Measurements from ENCODE around the gene MYO3B.
A peak's percentile ranks its signal among the peaks of the same experiment; 100 is the strongest.
"Not testable (repeated sequence)": the region's sequence is repeated elsewhere in the genome, so short reads cannot be mapped to it uniquely, and the experiment has no call there.

MYO3B gene

DNA sequence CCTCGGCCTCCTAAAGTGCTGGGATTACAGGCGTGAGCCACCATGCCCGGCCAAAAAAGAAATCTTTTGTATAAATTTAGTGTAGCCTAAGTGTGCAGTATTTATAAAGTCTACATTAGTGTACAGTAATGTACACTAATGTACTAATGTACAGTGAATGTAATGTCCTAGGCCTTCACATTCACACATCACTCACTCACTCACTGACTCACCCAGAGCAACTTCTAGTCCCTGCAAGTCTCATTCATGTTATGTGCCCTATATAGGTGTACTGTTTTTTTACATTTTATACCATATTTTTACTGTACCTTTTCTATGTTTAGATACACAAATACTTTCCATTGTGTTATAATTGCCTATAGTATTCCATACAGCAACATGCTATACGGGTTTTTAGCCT lies 254.9 kb downstream of the MYO3B start:
- no peak for DNase-seq (ENCODE audit: low spot score)

DNA sequence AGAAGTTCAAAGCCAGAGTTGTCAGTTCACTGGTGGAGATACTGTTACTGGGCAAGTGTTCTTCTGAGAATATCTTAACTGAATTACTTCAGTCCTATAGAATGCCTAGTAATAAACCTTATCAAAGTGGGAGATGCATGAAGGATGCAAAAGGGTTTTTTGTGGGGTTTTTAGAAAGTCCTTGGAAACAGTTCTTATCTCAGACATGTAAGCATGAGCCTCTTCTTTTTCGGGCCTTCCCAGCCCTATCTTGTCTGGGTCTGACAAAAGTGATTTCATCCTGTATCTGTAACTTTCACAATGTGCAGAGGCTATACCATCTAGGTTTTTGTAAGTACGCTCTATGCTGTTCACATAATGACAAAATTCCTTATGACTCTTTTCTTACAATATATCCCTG lies 255.5 kb downstream of the MYO3B start:
- DNase-seq (ENCODE audit: low spot score), result no peak

DNA sequence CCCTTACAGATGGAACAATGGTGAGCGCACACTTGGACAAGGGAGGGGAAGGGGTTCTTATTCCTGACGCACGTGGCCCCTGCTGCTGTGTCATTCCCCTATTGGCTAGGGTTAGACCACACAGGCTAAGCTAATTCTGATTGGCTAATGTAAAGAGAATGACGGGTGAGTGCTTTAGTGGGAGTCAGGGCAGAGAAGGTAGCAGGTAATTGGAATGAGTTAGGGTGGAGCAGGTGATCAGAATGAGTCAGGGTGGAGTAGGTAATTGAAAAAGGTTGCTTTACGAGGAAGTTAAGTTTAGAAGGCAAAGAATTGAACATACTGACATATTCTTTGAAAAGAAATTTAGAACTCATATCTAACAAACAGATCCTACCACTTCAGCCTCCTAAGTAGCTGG lies 256.4 kb downstream of the MYO3B start:
- DNase-seq (ENCODE audit: low spot score), result not testable (repeated sequence)

DNA sequence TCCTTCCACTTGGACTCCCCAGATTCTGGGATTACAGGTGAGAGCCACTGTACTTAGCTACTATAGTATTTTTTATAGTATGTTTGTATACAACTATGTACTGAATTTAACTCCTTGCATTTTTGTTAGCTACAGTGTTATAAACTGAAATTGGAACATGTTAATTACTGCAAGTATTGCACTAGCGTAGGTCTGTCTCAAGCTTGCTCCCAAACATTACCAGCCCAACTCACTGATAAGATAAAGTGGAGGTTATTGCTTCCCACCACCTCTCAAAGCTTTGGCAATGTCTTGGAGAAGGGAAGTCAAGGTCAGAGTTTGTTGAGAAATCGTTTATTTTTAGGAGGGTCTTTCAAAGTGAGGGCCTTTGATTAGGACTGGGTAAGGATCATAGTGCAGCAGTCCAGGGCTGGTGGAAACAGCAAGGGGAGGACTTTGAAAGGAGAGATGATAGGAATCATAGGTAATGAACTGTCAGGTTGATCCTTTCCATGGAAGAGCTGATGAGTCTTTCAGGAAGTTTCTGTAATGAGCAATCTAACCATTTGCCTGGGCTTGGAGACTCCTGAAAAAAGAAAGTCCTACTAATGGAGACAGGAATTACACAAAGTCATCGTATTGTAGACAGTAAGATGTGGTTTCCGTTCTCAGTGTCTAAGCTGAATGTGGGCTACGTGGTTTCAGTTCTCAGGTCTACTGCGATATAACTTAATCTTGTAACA lies 257.1 kb downstream of the MYO3B start:
- DNase-seq (ENCODE audit: low spot score), result no peak

DNA sequence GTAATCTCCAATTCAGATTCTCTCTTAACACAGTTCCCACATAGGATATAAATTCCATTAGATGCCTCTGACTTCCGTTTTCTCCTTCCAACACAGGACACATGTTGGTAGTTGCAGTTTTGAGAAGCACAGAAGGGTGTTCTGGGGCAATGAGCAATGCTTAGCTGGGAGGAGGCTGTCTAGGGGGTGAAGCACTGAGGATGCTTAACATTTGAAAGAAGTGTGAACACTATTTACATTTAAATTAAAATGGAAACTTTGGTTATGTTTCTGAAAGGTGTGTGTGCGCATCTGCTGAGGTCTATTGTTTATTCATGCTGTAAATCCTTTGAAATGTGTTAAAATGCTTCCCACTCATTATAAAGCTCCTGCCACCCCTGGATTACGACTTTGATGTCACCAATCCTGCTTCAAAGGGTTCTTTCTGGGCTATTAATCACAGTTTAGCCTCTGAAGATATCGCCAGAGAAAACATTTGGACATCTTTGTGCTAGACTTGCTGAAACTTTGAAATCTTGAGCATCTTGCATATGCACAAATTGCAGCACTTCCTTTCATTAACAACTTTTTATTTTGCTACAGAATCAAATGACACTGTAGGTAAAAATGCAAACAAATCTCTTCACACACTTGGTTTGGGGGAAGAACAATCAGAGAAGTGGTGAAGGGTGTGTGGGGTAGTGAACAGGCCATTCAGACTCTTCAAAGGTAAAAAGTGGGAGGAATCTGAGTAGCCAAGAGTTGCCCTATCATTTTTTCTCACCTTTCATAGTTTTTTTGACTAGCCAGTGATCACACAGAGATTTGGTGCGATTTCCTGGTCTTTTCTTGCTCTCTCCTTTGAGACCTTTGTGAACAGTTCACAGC lies 258.4 kb downstream of the MYO3B start:
- peak; percentile 23 for DNase-seq (ENCODE audit: low spot score)

DNA sequence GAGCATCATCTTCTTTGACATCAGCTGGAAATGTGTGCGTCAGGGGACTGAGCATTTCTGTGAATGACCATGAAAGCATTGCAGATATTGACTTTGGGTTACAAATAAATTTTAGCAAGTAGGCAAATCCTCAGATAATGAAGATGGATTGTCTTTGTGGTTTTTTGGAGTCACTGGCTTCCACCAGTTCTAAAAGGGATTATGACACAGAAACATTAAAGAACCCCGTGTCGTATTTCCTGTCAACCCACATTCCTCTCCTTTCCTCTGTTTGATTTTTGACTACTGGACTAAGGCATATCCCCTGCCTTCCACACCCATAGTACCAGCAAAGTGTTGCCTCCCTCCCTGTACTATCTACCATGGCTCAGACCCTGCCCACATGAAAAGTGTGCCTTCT lies 268.1 kb downstream of the MYO3B start:
- DNase-seq (ENCODE audit: low spot score), result no peak

DNA sequence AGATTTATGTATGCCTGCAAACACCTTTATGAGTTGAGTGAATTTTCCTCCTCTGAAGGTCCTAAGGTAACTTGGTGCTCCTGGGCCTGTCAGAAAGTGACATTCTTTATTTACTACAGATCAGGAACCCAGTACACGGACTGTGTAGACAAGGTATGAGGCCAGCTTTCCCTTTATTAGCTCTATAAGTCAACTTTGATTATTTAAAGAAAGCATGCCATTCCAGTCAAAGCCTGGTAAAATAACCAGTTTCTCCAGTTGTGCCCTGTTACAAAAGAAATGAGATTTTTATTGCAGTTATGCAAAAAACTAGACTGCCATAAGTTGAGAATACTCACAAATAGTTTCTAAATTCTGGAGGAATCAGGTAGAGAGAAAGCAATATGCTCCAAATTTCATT lies 271.1 kb downstream of the MYO3B start:
- DNase-seq (ENCODE audit: low spot score), result no peak

DNA sequence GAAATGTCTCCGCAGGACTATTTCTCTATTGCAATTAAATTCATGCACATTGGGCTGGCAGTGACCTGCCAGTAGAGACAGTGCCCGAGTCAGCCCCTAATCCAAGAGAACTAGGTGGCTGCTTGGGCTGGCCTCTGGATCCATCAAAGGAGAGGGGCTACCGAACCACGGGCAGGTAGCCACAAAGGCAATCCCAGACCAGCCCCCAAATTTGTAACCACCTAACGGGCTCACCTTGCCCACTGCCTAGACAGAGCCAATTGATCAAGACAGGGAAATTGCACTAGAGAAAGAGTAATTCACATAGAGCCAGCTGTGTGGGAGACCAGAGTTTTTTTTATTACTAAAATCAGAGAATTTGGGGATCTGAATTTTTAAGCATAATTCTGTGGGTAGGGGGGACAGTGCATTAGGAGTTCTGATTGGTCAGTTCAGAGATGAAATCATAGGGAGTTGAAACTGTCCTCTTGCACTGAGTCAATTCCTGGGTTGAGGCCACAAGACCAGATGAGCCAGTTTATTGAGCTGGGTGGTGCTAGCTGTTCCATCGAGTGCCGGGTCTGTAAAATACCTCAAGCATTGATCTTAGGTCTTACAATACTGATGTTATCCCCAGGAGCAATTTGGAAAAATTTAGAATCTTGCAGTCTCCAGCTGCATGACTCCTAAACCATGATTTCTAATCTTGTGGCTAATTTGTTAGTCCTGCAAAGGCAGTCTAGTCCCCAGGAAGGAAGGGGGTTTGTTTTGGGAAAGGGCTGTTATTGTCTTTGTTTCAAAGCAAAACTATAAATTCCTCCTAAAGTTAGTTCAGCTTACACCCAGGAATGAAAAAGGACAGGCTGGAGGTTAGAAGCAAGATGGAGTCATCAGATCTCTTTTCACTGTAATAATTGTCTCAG lies 276.8 kb downstream of the MYO3B start:
- no peak for DNase-seq (ENCODE audit: low spot score)

DNA sequence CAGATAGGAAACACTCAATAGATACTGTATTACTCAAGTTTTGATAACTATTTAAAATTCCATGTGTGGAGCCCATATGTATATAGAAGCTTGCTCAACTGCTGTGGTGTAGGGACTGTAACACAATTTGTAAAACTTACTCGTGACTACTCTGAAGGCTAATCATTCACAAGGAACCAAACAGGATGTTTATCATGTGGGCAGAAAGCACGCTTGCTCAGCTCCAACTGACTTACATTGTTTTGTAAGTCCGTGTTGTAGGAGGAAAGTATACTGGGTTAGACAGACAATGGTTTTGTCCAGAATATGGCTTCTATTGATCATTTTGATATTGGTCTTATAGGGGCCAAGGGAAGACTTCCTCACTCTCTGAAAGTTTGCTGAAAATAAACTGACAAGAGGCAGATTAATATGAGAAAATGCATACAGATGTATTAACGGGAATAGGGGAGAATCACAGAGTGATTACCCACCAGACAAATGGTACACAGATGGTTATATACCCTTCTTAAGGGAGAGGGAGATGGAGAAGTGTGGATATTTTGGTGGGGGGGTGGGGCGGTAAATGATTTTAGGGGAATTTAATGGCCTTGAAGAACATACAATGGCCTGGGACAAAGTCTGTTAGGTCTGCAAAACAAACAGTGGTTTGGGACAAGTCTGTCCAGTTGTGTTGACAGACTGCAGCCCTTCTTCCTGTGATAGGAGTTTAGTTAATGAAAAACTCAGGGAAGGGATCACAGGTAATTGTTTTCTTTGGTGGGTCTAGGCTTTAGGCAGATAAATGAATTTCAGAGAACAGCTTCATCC lies 277.9 kb downstream of the MYO3B start:
- DNase-seq (ENCODE audit: low spot score), result no peak

DNA sequence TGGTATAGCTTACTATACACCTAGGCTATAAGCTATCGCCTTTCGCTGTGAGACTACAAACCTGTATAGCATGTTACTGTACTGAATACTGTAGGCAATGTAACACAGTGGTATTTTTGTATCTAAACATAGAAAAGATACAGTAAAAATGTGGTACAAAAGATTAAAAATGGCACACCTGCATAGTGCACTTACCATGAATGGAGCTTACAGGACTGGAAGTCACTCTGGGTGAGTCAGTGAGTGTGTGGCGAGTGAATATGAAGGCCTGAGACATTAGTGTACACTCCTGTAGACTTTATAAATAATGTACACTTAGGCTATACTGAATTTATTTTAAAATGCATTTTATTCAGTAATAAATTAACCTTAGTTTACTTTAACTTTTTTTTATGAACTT lies 279.0 kb downstream of the MYO3B start:
- no peak for DNase-seq (ENCODE audit: low spot score)

DNA sequence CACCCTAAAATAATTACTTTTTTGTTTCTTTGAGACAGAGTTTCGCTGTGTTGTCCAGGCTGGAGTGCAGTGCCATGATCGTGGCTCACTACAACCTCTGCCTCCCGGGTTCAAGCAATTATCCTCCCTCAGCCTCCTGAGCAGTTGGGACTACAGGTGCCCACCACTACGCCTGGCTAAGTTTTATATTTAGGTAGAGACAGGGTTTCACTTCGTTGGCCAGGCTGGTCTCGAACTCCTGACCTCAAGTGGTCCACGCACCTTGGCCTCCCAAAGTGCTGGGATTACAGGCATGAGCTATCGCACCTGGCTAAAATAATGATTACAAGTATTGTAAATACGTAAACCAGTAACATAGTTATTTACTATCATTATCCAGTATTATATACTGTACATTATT lies 279.8 kb downstream of the MYO3B start:
- DNase-seq (ENCODE audit: low spot score), result no peak

DNA sequence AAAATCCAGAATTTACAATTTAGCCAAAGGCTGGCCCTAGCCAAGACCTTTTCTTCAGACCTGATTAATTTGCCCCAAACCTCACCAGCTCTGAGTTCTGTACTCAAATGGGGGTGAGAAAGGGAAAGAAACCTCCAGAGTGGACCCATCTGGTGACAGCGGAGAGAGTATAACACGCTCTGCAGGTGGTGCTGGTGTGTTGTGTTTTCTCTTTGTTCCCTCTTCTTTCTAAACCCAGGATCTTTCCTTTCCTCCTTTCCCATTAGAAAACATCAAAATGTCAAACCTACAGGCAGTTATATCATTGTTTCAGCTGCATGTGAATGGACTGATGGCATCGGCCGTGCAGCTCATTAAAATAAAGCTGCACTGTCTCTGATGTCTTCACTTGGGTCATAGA lies 283.9 kb downstream of the MYO3B start:
- no peak for DNase-seq (ENCODE audit: low spot score)

DNA sequence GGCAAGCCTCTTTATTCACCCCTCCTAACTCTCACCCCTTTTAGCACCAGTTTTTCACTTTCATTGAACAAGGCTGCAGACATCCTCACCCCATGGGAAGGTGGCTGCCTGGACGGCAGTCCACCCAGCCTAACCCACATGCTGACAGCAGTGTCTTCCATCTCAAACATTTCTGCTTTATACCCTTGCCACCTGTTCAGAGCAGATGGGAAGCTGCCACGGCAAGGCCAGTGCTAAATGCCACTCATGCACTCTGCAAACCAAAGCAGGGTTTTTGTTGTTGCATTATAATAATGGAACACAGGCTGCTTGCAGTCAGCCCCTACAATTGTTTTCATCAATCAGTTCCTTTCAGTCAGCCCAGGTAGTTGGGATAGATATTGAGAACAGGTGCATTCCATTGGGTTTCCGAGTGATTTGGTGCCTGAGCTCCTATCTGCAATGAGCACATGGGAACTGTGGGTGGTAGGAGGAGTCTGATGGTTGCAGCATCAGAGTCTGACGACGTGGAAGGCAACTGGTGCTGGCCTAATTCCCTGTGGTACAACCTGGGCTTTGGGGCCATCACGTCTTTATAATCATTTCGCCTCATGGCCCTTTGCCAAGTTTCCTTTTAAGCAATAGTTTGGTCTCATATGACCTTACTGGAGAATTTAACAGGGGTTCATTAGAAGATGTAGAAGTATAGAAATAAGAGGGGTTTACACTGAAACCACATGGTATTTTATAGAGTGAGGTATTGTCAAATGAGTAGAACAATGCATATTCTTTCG lies 284.7 kb downstream of the MYO3B start:
- no peak for DNase-seq (ENCODE audit: low spot score)

DNA sequence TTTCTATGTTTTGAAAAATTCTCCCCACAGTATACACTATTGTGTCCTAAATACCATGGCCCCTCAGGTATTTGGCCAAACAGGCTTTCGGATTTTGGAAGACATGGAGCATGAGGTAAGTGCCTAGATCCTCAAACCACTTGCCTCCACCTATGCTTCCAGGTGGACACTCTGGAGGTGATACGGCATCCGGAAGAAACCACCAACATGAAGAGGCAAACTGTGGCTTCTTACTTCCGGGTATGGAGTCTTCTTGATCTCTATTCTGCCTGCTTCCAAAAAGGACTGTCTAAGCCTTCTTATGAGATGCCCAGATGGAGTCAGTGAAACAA lies 285.2 kb downstream of the MYO3B start:
- no peak for DNase-seq (ENCODE audit: low spot score)

DNA sequence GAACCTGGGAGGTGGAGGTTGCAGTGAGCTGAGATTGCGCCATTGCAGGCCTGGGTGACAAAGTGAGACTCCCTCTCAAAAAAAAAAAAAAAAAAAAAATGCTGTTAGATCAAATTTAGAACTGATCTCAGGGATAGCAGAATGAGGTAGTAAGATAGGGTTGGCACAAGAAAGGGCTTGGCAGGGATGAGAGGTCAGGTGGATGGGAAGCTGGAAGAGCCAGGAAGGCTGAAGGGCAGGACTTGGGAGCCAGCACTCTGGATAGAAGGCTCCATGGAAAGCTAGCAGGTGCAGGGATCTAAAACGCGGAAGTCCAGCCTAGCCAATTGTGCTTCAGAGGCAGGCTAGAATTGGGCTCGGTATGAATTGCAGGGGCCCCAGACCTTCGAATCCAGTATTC lies 286.3 kb downstream of the MYO3B start:
- no peak for DNase-seq (ENCODE audit: low spot score)

DNA sequence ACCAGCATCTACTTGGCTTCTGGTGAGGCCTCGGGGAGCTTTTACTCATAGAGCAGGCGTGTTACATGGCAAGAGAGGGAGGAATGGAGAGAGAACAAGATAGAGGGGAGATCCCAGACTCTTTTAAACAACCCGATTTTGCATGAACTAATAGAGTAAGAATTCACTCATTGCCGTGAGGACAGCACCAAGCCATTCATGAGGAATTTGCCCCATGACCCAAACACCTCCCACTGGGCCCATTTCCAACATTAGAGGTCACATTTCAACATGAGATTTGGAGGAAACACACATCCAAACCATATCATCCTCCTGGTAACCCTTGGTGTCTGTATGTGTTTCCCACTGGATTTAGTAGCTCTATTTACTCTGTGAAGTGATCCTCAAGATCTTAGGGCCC lies 287.3 kb downstream of the MYO3B start:
- DNase-seq (ENCODE audit: low spot score), result no peak

DNA sequence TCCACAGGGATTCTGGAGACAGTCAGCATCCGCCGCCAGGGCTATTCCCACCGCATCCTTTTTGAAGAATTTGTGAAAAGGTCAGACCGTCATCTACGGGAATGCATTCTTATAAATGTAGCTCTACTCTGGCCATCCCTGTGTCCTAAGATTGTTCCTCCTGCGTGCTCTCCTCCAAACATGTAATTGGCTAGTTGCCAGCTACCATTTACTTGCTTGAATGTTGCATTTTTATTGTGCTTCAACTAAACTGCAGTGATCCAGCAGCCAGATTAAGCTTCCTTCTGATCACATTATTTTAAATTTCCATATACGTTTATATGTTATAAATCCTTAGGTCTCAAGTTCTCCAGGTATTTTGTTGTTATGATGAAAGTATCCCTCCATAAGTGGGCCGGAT lies 288.7 kb downstream of the MYO3B start:
- DNase-seq (ENCODE audit: low spot score), result no peak

DNA sequence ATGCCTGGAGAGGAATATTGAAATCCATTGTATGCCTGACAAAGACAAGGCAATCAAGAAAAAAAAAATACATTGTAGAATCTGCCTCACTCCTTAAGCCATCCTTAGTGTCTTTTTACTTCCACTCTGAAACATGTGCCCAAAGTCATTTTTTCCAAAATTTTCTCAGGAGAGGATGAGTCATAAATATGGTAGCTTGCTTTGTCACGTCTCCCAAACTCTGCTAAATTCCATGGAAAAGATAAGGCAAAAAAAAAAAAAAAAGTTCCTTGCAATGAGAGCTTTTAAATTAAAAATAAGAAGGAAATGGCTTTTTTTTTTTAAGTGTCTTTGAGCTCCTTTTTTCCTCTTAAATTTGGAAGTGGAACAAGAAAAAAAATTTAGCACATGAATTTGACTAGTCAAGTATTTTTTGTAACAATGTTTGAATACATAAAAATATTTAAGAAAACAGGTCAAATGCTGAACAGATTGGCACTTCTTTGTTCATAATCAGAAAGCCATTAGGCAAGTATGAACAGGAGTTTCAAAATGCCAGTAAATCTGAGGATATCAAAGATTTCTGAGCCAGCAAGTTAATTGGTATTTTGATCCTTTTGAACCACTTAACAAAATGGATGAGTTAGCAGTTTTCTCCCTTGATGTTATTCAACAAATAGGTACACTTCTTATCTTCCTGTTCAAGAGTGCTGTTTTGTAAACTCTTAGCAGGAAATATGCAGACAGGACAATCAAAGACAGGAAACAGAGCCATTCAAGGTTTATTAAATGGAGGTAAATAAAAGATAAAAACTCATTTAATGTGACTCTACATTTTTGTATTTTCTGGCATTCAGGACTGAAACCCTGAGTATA lies 289.8 kb downstream of the MYO3B start:
- no peak for DNase-seq (ENCODE audit: low spot score)

DNA sequence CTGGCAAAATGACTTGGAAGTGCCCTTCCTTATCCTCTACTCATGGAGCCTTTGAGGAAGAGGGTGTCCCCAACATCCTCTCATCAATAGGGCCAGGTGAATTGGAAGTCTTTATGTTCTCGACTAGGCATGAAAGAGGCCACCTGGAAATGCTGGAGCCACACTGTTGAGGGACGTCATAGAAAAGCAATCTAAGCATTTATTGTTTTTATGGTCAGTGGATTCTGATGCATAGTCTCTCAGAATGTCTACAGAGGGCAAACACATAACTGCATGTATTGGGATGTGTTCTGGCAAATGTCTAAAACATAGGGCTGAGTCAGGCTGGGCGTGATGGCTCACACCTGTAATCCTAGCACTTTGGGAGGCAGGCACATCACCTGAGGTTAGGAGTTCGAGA lies 290.6 kb downstream of the MYO3B start:
- no peak for DNase-seq (ENCODE audit: low spot score)

DNA sequence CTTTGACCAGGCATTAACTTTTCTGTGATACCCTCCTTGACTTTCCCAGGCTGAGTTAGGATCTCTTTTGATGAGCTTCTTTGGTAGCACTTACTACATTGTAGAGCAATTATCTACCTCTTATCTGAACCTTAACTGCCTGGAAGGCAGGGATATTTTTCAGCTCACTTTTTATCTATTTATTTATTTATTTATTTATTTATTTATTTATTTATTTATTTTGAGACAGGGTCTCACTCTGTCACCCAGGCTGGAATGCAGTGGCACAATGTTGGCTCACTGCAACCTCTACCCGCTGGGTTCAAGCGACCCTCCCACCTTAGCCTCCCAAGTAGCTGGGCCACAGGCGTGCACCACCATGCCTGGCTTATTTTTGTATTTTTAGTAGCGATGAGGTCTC lies 294.6 kb downstream of the MYO3B start:
- not testable (repeated sequence) for DNase-seq (ENCODE audit: low spot score)

Measured in iPS-NIHi11 (cell line).